ENCODE results near the gene A2ML1. TPM values are rescaled to one million over a fixed set of nuclear protein-coding genes. Genes with fewer than 3 reads are reported as not detected.
"Not testable (repeated sequence)": the region's sequence is repeated elsewhere in the genome, so short reads cannot be mapped to it uniquely, and the experiment has no call there.

The A2ML1 gene
- total and polyA plus RNA-seq, 2 experiments from 2014 or later: not detected

DNA sequence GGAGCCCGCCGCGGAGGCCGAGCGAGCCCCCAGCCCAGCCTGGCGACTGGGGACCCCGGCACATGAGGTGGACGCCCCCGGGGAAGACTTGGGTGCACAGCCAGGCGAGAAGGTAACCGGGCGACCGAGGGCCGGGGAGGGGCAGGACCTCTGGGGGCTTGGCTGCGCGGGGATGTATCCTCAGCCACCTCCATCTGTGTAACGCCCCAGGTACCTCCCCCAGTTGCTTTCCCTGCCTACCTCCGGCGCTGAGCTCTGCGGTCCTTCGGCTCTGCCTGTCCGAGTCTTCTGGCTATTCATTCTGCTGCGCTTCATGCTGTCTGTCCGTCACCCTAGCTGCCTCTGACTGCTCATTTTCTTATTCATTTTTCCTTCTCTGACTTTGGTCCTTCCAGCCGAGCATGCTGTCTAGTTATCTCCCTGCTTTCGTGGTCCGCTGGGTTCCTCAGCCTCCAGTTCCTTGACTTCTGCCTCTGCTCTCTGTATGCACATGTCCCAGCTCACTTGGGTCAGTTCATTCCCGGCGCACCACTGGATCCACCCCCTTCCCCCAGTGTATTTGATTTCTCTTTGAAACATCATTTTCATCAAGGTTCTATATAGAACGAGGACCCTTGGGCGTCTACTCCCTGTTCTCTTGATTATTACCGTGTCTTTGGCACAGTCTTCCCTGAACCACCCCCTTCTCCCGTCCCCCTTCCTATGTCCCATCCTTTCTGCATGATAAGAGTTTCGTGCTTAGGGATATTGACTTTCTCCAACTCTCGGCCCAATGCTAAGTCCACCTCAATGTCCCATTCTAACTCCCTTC lies 92.5 kb downstream of the A2ML1 start:
- Histone ChIP-seq H3K27me3 (replicated peaks; ENCODE audit: insufficient read depth) (no peaks in the 10 kb centered on the region), H3K79me2 (ENCODE audit: insufficient read depth) (peaks cover 13% of the 10 kb centered on the region), H3K27ac (no peak overlapping the region), H3K4me3 (peak overlapping the region; percentile 82), H3K4me1 (ENCODE audit: insufficient read depth) (peaks cover 20% of the 10 kb centered on the region; the same call in 1 of the 2 replicates), H3K36me3 (ENCODE audit: low read depth) (no peaks in the 10 kb centered on the region), H4K20me1 (ENCODE audit: insufficient read depth) (no peaks in the 10 kb centered on the region), H3K9me2 (ENCODE audit: insufficient read depth) (no peaks in the 10 kb centered on the region), H2AFZ (peak overlapping the region; percentile 87), H3K4me2 (ENCODE audit: unreplicated experiment) (peak overlapping the region; percentile 92), H3F3A (ENCODE audit: insufficient read depth) (no peaks in the 10 kb centered on the region), H3K9ac (peak overlapping the region; percentile 59), H3K9me3 (ENCODE audit: low read depth) (no peaks in the 10 kb centered on the region)
- TF ChIP-seq EZH2 (IDR thresholded peaks at IDR 0.05; ENCODE audit: insufficient read depth, poor library complexity, severe bottlenecking) (no peak), EZH2phosphoT487 (IDR thresholded peaks at IDR 0.05; ENCODE audit: insufficient read depth, low read depth) (no peak)
- in situ Hi-C loops (cut with MboI): no loop called here
- DNase-seq: peak; percentile 67
- WGBS, 2 experiments (ENCODE audit: low coverage in 1 of 2, low lambda C conversion rate in 2 of 2, missing lambda C conversion rate in 2 of 2): 0 to 1% methylated on average over 19 to 25 of the region's 35 CpGs

DNA sequence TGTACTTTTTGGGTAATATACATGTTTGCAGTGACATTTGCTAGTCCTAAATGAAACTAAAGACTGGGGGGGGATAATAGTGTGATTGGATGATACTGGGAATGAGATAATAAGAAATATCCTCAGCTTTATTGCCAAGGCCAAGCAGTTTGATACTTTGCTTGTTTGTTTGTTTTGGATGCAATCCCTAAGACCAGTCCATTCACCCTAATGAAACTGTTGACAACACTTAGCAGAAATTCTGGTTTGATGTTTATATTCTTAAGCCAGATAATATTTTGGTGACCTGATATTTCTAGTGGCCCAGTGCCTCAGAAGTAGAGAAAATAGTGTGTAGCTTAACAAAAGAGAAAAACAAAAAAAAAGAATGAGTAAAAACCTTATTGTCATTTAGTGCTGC lies 93.7 kb downstream of the A2ML1 start:
- H3K9ac ChIP-seq: no peak overlapping the region
- in situ Hi-C loops (cut with MboI): no loop called here
- no peak for DNase-seq
- H3K9me3 ChIP-seq (ENCODE audit: low read depth): no peaks in the 10 kb centered on the region
- H3K4me2 ChIP-seq (ENCODE audit: unreplicated experiment): peak overlapping the region; percentile 92
- H3F3A ChIP-seq (ENCODE audit: insufficient read depth): no peaks in the 10 kb centered on the region
- no peaks in the 10 kb centered on the region for H3K9me2 ChIP-seq (ENCODE audit: insufficient read depth)
- peaks cover 20% of the 10 kb centered on the region; the same call in 1 of the 2 replicates for H3K4me1 ChIP-seq (ENCODE audit: insufficient read depth)
- no peak for TF ChIP-seq EZH2phosphoT487 (IDR thresholded peaks at IDR 0.05; ENCODE audit: insufficient read depth, low read depth)
- no peak for TF ChIP-seq EZH2 (IDR thresholded peaks at IDR 0.05; ENCODE audit: insufficient read depth, poor library complexity, severe bottlenecking)
- no peaks in the 10 kb centered on the region for H3K27me3 ChIP-seq (replicated peaks; ENCODE audit: insufficient read depth)
- no peaks in the 10 kb centered on the region for H4K20me1 ChIP-seq (ENCODE audit: insufficient read depth)
- no peak overlapping the region for H2AFZ ChIP-seq
- no peak overlapping the region for H3K4me3 ChIP-seq
- peaks cover 13% of the 10 kb centered on the region for H3K79me2 ChIP-seq (ENCODE audit: insufficient read depth)
- H3K36me3 ChIP-seq (ENCODE audit: low read depth): peaks cover 3% of the 10 kb centered on the region; the same call in 1 of the 2 replicates
- H3K27ac ChIP-seq: no peak overlapping the region

DNA sequence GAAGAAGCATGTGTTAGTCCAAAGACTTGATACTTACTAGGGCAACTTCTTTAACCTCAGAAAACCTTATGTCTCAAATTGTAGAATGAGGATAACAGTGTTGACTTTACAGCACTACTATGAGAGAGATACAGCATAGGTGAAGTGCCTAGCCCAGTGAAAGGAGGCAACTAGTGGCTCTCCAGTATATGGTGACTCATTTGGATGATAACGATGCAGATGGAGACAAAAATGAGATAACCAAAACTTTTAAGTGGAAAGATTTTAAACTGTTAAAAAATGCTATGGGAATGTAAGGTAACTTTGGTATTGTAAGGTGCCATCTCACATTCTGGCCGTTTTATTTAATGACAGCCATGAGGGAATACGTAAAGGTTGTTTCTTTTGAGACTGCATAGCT lies 94.6 kb downstream of the A2ML1 start:
- peaks cover 13% of the 10 kb centered on the region for H3K79me2 ChIP-seq (ENCODE audit: insufficient read depth)
- WGBS, 2 experiments (ENCODE audit: low coverage in 1 of 2, low lambda C conversion rate in 2 of 2, missing lambda C conversion rate in 2 of 2): 80 to 85% methylated on average over 3 of the region's 3 CpGs

DNA sequence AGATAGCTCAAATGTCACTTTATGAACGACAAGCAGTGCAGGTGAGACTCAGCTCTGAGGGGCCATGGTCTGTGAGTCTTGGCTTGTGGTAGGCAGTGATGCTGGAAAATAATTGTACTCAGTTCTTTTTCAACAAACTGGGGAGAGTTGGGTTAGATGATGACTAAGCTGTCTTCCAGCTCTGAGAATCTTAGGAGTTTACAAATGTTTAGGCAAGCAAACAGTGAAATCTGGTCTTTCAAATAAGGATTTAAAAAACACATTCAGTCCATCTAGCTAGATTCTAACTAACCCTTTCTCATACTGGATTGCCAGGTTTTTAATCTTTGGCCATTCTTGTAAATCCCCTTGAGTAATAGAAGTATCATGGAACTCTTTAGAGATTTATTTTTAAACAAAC lies 95.3 kb downstream of the A2ML1 start:
- Histone ChIP-seq H3K4me1 (ENCODE audit: insufficient read depth) (peaks cover 18% of the 10 kb centered on the region; the same call in 1 of the 2 replicates), H3K27me3 (replicated peaks; ENCODE audit: insufficient read depth) (no peaks in the 10 kb centered on the region), H3K27ac (no peak overlapping the region), H2AFZ (no peak overlapping the region), H3K79me2 (ENCODE audit: insufficient read depth) (peaks cover 13% of the 10 kb centered on the region), H3F3A (ENCODE audit: insufficient read depth) (no peaks in the 10 kb centered on the region), H3K4me2 (ENCODE audit: unreplicated experiment) (no peak overlapping the region), H3K36me3 (ENCODE audit: low read depth) (peaks cover 5% of the 10 kb centered on the region; the same call in 1 of the 2 replicates), H3K9me2 (ENCODE audit: insufficient read depth) (no peaks in the 10 kb centered on the region), H3K4me3 (no peak overlapping the region), H3K9ac (no peak overlapping the region), H3K9me3 (ENCODE audit: low read depth) (no peaks in the 10 kb centered on the region), H4K20me1 (ENCODE audit: insufficient read depth) (no peaks in the 10 kb centered on the region)
- in situ Hi-C loops (cut with MboI): no loop called here
- no peak for DNase-seq
- WGBS, 2 experiments (ENCODE audit: low coverage in 1 of 2, low lambda C conversion rate in 2 of 2, missing lambda C conversion rate in 2 of 2): 65 to 72% methylated on average over 1 of the region's 1 CpG
- TF ChIP-seq EZH2phosphoT487 (IDR thresholded peaks at IDR 0.05; ENCODE audit: insufficient read depth, low read depth): no peak
- no peak for TF ChIP-seq EZH2 (IDR thresholded peaks at IDR 0.05; ENCODE audit: insufficient read depth, poor library complexity, severe bottlenecking)

More for the DNA sequence above, 94.6 kb downstream of the A2ML1 start:
- Histone ChIP-seq H3K4me2 (ENCODE audit: unreplicated experiment) (no peak overlapping the region), H3K4me3 (no peak overlapping the region), H3K9me2 (ENCODE audit: insufficient read depth) (no peaks in the 10 kb centered on the region), H2AFZ (no peak overlapping the region), H3K27me3 (replicated peaks; ENCODE audit: insufficient read depth) (no peaks in the 10 kb centered on the region), H4K20me1 (ENCODE audit: insufficient read depth) (no peaks in the 10 kb centered on the region), H3K27ac (no peak overlapping the region), H3K9me3 (ENCODE audit: low read depth) (no peaks in the 10 kb centered on the region), H3K9ac (no peak overlapping the region), H3F3A (ENCODE audit: insufficient read depth) (no peaks in the 10 kb centered on the region), H3K4me1 (ENCODE audit: insufficient read depth) (peaks cover 20% of the 10 kb centered on the region; the same call in 1 of the 2 replicates), H3K36me3 (ENCODE audit: low read depth) (peaks cover 5% of the 10 kb centered on the region; the same call in 1 of the 2 replicates)
- in situ Hi-C loops (cut with MboI): no loop called here
- no peak for TF ChIP-seq EZH2 (IDR thresholded peaks at IDR 0.05; ENCODE audit: insufficient read depth, poor library complexity, severe bottlenecking)
- no peak for TF ChIP-seq EZH2phosphoT487 (IDR thresholded peaks at IDR 0.05; ENCODE audit: insufficient read depth, low read depth)
- DNase-seq: no peak

- in situ Hi-C loops (cut with MboI); H3K27ac ChIP-seq; H3K4me2 ChIP-seq (ENCODE audit: unreplicated experiment); H3K36me3 ChIP-seq (ENCODE audit: low read depth); H3K4me3 ChIP-seq; H4K20me1 ChIP-seq (ENCODE audit: insufficient read depth); DNase-seq; H3K4me1 ChIP-seq (ENCODE audit: insufficient read depth); H3K27me3 ChIP-seq (replicated peaks; ENCODE audit: insufficient read depth); H2AFZ ChIP-seq; H3F3A ChIP-seq (ENCODE audit: insufficient read depth); H3K9me3 ChIP-seq (ENCODE audit: low read depth); H3K9ac ChIP-seq; H3K9me2 ChIP-seq (ENCODE audit: insufficient read depth): not testable (repeated sequence)
- peaks cover 13% of the 10 kb centered on the region for H3K79me2 ChIP-seq (ENCODE audit: insufficient read depth)
- WGBS, 2 experiments (ENCODE audit: low coverage in 1 of 2, low lambda C conversion rate in 2 of 2, missing lambda C conversion rate in 2 of 2): 74 to 76% methylated on average over 4 of the region's 4 CpGs
Measured at GRCh38 chr12:8919643-8920042, 97.2 kb downstream of the A2ML1 start.

All from GM23248 (cell line).